ENCODE results near the gene GCNT1. TPM values are rescaled to one million over a fixed set of nuclear protein-coding genes. Genes with fewer than 3 reads are reported as not detected.

GCNT1 gene
- total RNA-seq, 1 experiment from 2014 or later, result 0.28 TPM

- DNase-seq (ENCODE audit: low read depth, low spot score) (no peak), ATAC-seq (no peak)
- no peak overlapping the region for H3K27ac ChIP-seq (ENCODE audit: low read length)
- intact Hi-C loops (cut with micrococcal nuclease; ENCODE audit: unreplicated experiment) (no loop called here), in situ Hi-C loops (cut with HindIII; ENCODE audit: low pct_unique_long_range_greater_than_20kb, low sequenced_read_pairs) (no loop called here)
- BruUV-seq (replicated peaks), result no TSS peak
- H3K4me1 ChIP-seq (ENCODE audit: control insufficient read depth, insufficient read depth, low read length), result no peaks in the 10 kb centered on the region
- no peak for TF ChIP-seq REST (IDR thresholded peaks at IDR 0.05; ENCODE audit: insufficient read depth in 1 of 2, low read depth in 2 of 2, low read length in 1 of 2)
- no peak for TF ChIP-seq SIN3A (IDR thresholded peaks at IDR 0.05; ENCODE audit: borderline replicate concordance, insufficient read depth, low read depth, low read length)
- no peak for TF ChIP-seq CTCF (IDR thresholded peaks at IDR 0.05)
- no peak for TF ChIP-seq POLR2AphosphoS5 (IDR thresholded peaks at IDR 0.05; ENCODE audit: low read depth, low read length)
- TF ChIP-seq TCF7L2 (IDR thresholded peaks at IDR 0.05; ENCODE audit: low read depth, low read length), result no peak
- POLR2A ChIA-PET, result no interaction called here
- no peaks in the 10 kb centered on the region for H3K36me3 ChIP-seq (ENCODE audit: control insufficient read depth, insufficient read depth, low read length)
- H3K9me3 ChIP-seq (ENCODE audit: control insufficient read depth, insufficient read depth, low read depth, low read length), result no peaks in the 10 kb centered on the region
- no peaks in the 10 kb centered on the region for H3K27me3 ChIP-seq (ENCODE audit: control insufficient read depth, insufficient read depth, low read length)
- H3K4me3 ChIP-seq (ENCODE audit: low read depth in 2 of 2, low read length in 2 of 2), result no peak overlapping the region
- CTCF ChIA-PET, result no interaction called here
Measured at GRCh38 chr9:76552181-76552580, 93.2 kb downstream of the GCNT1 start.

- intact Hi-C loops (cut with micrococcal nuclease; ENCODE audit: unreplicated experiment), result no loop called here
- ATAC-seq (no peak), DNase-seq (ENCODE audit: low read depth, low spot score) (no peak)
- Histone ChIP-seq H3K36me3 (ENCODE audit: control insufficient read depth, insufficient read depth, low read length) (no peaks in the 10 kb centered on the region), H3K27ac (ENCODE audit: low read length) (no peak overlapping the region), H3K4me1 (ENCODE audit: control insufficient read depth, insufficient read depth, low read length) (no peaks in the 10 kb centered on the region), H3K9me3 (ENCODE audit: control insufficient read depth, insufficient read depth, low read depth, low read length) (no peaks in the 10 kb centered on the region), H3K27me3 (ENCODE audit: control insufficient read depth, insufficient read depth, low read length) (no peaks in the 10 kb centered on the region), H3K4me3 (ENCODE audit: low read depth in 2 of 2, low read length in 2 of 2) (no peak overlapping the region)
- in situ Hi-C loops (cut with HindIII; ENCODE audit: low pct_unique_long_range_greater_than_20kb, low sequenced_read_pairs), result no loop called here
- TF ChIP-seq POLR2AphosphoS5 (IDR thresholded peaks at IDR 0.05; ENCODE audit: low read depth, low read length) (no peak), CTCF (IDR thresholded peaks at IDR 0.05) (no peak), TCF7L2 (IDR thresholded peaks at IDR 0.05; ENCODE audit: low read depth, low read length) (no peak), SIN3A (IDR thresholded peaks at IDR 0.05; ENCODE audit: borderline replicate concordance, insufficient read depth, low read depth, low read length) (no peak), REST (IDR thresholded peaks at IDR 0.05; ENCODE audit: insufficient read depth in 1 of 2, low read depth in 2 of 2, low read length in 1 of 2) (no peak)
- no TSS peak for BruUV-seq (replicated peaks)
- ChIA-PET POLR2A (no interaction called here), CTCF (no interaction called here)
Measured at GRCh38 chr9:76552751-76553455, 93.9 kb downstream of the GCNT1 start.

Measured in Panc1 (cell line).